ENCODE results near the gene TRPM2. TPM values are rescaled to one million over a fixed set of nuclear protein-coding genes. Genes with fewer than 3 reads are reported as not detected.

The TRPM2 gene
- 1.9 TPM for total RNA-seq
- long read RNA-seq, partial matches to known transcripts = 5 of 7 reads
- long read RNA-seq, other reads (novel, unspliced or antisense) = 2 of 7 reads

DNA sequence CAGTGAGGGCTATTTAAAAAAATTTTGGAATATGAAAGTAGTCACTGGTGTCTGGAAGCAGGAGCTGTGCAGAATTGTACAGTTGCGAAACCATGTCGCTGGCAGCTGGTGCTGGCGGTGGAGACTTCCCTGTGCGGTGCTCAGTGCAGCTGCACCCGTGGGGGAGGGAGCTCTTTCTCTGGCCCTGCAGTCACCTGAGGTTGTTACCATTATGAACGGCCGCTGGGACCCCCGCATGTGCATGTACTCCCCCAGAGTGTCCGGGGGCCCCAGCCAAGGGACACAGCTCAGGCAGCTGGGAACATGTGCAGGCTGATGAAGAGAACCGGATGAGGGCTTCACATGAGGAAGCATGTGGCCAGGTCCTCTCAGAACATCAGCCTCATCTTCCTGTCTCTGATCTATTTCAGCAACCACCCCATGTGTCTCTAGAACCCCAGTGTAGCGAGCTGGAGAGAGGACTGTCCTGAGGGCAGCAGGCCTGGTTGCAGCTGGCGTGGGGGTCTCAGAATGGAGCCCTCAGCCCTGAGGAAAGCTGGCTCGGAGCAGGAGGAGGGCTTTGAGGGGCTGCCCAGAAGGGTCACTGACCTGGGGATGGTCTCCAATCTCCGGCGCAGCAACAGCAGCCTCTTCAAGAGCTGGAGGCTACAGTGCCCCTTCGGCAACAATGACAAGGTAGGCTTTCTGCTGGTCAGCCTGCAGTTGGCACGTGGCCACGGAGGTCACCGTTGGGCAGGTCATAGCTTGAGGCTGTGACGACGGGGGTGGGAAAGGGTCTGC is at the start of gene TRPM2:
TSS of gene TRPM2 (plus strand) at position 431 of the 780 bp plus-strand sequence. CDS start at position 511, 80 bp downstream.
- ATAC-seq (ENCODE audit: poor library complexity) (peak; percentile 88), DNase-seq (peak; percentile 86)
- intact Hi-C loops (cut with DNase I) = loop anchor here (10.0 kb wide), 1 partner anchor 121 kb away; no protein-coding TSS in a partner anchor

- ATAC-seq (ENCODE audit: poor library complexity) (no peak), DNase-seq (no peak)
- intact Hi-C loops (cut with DNase I) = no loop called here
Measured at GRCh38 chr21:44304011-44304616, 49.3 kb upstream of the TRPM2 start.

DNA sequence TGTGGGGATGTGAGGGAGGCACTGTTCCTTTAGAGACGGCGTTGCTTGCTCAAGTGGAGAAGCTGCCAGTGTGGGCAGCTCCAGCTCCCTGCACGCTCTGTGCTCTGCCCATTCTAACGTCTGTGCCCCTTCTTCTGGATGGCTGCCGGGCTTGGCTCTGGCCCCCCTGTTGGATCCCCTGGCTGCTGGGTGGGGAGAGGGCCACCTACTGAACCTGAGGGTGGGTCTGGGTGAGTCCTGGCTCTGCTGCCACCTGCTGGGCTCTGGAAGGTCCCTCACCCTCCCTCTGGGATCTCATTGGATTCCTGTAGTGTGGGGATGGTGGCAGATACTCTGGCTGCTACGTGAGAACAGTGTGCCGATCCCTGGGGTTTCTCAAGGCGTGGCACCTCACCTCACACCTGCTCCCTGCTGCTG is 48.5 kb upstream of the TRPM2 start:
- no peak for DNase-seq
- intact Hi-C loops (cut with DNase I) = no loop called here
- ATAC-seq (ENCODE audit: poor library complexity) = peak; percentile 32

DNA sequence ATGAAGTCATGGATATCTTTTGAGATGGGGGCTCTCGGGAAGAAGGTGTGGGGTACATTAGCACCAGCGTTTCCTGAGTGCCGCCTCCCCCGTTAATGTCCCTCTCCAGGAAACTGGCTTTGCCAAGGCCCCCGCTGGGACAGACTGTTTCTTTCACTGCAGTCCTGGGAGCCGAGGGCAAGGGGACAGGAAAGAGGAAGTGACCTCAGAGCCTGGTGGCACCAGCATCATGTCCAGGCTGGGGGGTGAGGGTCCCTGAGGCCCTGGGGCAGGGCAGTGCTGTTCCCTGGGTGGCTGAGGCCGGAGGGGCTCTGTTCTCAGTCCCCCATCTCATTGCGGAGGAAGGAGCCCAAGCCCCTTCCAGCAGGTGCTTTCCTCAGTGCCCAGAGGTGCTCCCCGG is 47.7 kb upstream of the TRPM2 start:
- intact Hi-C loops (cut with DNase I) = no loop called here
- ATAC-seq (ENCODE audit: poor library complexity) (no peak), DNase-seq (no peak)

- intact Hi-C loops (cut with DNase I) = no loop called here
- DNase-seq = no peak
- no peak for ATAC-seq (ENCODE audit: poor library complexity)
Measured at GRCh38 chr21:44306936-44307704, 46.3 kb upstream of the TRPM2 start.

DNA sequence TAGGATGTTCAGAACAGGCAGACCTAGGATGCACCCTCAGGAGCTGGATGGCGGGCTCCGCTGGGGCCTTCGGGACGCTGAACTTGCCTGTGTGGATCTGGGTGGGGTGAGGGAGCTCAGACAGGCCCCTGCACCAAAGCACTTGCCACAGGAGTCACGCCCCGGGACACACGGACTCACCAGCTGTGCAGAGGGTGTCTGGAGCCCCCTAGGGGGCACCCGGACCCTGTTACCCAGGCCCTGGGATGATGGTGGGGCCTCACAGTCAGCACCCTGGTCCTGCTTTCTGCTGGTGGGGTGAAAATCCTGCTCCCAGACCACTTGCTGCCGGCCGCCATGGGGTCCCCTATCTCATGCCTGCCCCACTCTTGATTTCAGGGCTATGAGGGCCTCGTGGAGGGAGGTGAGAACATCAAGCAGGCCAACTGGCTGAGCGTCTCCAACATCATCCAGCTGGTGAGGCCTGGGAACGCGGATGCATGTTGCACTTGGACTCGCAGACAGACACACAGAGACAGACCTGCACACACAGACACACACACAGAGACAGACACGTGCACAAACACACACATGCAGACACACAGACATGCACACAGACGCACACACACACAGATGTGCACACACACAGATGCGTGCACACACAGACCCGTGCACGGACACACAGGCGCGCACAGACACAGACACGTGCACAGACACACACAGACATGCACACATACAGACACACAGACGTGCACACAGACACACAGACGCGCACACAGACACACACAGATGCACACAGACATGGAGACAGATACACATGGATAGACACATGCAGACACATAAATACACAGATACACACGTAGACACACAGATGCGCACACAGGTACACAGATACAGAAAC is 42.6 kb upstream of the TRPM2 start:
- ATAC-seq (ENCODE audit: poor library complexity) (no peak), DNase-seq (no peak)
- intact Hi-C loops (cut with DNase I) = no loop called here

DNA sequence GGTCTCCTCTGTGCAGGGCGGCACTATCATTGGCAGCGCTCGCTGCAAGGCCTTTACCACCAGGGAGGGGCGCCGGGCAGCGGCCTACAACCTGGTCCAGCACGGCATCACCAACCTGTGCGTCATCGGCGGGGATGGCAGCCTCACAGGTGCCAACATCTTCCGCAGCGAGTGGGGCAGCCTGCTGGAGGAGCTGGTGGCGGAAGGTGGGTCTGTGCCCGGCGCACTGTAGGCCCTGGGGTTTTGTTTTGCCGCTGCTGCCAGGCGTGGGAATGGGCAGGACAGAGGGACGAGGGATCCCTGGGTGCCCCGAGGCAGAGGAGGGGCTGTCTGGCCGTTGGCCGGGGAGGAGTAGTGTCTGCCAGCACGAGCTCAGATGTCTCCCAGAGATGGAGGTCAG is 41.3 kb upstream of the TRPM2 start:
- ATAC-seq (ENCODE audit: poor library complexity) (no peak), DNase-seq (no peak)
- intact Hi-C loops (cut with DNase I) = no loop called here

GRCh38 chr21:44312716-44313115 is 40.7 kb upstream of the TRPM2 start:
- intact Hi-C loops (cut with DNase I) = no loop called here

GRCh38 chr21:44313451-44313850 is 40.0 kb upstream of the TRPM2 start:
- ATAC-seq (ENCODE audit: poor library complexity) (no peak), DNase-seq (no peak)
- intact Hi-C loops (cut with DNase I) = no loop called here

More at GRCh38 chr21:44312716-44313115, 40.7 kb upstream of the TRPM2 start:
- ATAC-seq (ENCODE audit: poor library complexity) (no peak), DNase-seq (no peak)

DNA sequence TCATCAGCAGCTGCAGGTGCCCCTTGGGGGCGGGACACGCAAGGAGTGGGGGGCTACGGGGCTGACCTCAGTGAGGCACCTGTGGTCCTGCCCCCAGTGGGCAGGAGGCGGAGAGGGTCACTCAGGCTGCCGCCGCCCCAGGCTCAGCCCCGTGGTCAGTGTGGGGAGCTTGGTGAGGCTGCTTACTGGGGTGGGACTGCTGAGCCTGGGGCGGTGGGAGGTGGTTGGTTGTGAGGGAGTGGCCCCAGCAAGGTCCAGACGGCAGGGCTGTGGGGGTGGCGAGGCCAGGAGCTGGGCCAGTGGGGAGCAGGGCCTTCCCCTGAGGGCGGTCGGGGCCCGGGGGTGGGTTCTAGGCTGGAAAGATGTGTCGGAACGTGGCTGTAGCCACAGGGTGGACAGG is 39.3 kb upstream of the TRPM2 start:
- intact Hi-C loops (cut with DNase I) = no loop called here
- DNase-seq (no peak), ATAC-seq (ENCODE audit: poor library complexity) (no peak)

DNA sequence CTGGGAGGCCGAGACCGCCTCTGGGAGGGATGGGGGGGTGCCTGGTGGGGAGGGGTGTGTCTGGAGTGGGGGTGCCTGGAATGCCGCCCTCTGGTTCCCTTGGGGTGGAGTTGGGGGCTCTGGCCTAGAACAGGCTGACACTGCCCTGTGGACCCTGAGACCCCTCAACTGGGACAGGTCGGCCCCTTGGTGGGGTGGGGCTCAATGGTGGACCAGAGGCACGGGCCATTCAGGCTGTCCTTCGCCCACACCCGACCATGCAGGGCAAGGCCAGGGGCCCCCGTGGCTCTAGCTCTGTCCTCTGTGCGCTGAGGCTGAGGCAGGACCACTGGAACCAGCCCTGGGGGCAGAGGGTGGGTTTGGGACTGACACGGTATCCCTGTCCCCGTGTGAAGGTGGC is 38.9 kb upstream of the TRPM2 start:
- no peak for ATAC-seq (ENCODE audit: poor library complexity)
- DNase-seq = no peak

GRCh38 chr21:44315691-44316203 is 37.7 kb upstream of the TRPM2 start:
- DNase-seq (no peak), ATAC-seq (ENCODE audit: poor library complexity) (no peak)
- intact Hi-C loops (cut with DNase I) = no loop called here

More for the DNA sequence above, 38.9 kb upstream of the TRPM2 start:
- intact Hi-C loops (cut with DNase I) = no loop called here

DNA sequence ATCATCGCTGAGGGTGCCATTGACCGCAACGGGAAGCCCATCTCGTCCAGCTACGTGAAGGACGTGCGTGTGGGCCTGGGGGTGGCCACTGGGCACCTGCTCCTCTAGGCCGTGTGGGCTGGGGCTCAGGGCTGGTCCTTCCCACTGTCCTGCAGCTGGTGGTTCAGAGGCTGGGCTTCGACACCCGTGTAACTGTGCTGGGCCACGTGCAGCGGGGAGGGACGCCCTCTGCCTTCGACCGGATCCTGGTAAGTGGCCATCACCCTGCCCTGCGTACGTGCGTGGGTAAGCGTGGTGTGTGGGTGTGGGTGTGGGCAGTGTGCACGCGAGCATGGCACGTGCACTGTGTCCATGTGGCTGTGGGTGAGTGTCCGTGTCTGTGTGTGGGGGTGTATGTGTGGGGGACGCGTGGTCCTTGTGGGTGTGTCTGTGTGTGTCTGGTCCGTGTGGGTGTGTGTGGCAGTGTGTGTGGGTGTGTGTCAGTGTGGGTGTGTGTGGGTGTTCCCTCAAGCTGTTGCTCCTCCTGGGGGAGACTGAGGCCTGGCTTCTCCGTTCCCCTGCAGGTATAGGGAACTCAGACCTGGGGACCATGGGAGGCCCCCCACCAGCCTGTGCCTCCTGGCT is 37.0 kb upstream of the TRPM2 start:
- DNase-seq = no peak
- intact Hi-C loops (cut with DNase I) = no loop called here
- no peak for ATAC-seq (ENCODE audit: poor library complexity)

DNA sequence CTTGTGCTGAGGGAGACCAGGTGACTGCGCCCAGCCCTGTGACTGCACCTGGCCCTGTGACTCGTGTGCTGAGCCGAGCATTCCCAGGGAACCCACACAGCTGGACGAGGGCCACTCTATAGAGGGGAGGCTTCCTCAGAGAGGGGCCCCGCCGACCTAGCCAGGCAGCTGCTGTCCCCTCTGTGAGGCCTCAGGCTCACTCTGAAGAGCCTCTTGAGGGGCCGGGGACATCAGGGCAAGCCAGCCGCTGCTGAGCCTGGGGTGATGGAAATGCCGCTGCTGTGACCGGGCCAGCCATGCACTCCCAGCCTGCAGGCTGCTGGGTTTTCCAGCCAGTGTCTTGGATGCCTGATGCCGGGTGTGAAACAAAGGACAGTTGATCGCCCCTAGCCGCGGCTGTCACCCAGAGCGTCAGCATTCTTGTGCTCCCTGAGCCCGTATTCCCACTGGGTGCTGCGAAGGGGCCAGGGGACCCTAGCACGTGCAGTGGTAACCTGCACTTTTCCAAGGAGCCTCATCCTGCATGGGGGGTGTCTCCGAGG is 36.1 kb upstream of the TRPM2 start:
- DNase-seq (no peak), ATAC-seq (ENCODE audit: poor library complexity) (no peak)
- intact Hi-C loops (cut with DNase I) = no loop called here

DNA sequence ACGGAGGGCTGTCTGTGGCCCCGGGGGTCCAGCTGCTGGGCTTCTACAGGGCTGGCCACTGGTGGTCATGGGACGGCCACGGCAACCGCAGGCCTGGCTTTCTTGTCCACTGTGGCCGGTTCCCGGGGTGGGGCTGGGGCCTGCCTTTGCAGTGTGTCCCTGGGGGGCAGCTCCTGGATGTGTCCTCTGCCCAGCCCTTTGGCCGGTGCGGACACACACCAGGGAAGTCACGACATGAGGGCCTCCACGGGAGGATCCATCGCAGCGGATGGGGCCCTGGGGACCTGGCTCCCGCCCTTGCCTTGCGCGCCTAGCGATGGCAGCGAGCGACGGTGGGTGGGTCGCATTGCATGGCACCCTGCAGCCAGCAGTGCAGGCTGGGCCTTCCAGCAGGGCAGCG is 35.5 kb upstream of the TRPM2 start:
- ATAC-seq (ENCODE audit: poor library complexity) = no peak

DNA sequence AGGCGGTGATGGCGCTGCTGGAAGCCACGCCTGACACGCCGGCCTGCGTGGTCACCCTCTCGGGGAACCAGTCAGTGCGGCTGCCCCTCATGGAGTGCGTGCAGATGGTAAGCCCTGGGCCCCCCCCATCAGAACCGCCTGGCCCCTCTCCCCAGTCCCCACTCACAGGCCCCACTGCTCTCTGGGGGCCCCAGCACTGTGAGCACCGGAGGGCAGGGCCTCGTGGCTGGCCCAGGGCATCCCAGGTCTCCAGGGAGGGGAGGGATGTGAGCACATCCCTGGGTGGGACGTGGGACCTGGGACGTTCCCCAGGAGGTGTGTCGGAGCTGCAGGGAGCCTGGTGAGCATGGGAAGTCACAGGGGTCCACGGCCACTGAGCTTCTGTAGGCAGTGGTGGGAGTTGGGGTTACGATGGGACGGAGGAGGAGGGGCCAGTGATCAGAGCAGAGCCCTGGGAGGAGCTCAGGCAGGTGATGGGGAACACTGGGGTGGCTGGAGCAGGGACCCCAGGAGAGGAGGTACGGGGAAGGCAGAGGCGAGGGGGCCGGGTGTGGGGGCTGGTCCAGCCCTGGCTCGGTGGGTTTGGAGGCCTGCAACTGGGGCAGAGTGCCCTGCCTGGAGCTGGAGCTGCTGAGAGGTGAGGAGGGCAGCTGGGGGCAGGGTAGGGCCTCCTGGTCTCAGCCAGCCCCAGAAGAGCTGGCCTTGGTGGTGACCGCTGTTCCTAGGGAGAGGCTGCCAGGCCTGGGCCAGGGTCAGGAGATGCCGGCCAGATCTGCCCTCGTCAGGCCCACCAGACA is 34.7 kb upstream of the TRPM2 start:
- intact Hi-C loops (cut with DNase I) = no loop called here
- DNase-seq (no peak), ATAC-seq (ENCODE audit: poor library complexity) (no peak)

More for the DNA sequence above, 35.5 kb upstream of the TRPM2 start:
- DNase-seq = no peak
- intact Hi-C loops (cut with DNase I) = no loop called here

Data from Right ventricle myocardium superior (tissue), 1 donor.